ENCODE results near the gene FBLN7. TPM values are rescaled to one million over a fixed set of nuclear protein-coding genes. Genes with fewer than 3 reads are reported as not detected.

Gene FBLN7
- total and polyA plus RNA-seq, 4 donors, result 0.60 to 2.4 (median 1.9) TPM

DNA sequence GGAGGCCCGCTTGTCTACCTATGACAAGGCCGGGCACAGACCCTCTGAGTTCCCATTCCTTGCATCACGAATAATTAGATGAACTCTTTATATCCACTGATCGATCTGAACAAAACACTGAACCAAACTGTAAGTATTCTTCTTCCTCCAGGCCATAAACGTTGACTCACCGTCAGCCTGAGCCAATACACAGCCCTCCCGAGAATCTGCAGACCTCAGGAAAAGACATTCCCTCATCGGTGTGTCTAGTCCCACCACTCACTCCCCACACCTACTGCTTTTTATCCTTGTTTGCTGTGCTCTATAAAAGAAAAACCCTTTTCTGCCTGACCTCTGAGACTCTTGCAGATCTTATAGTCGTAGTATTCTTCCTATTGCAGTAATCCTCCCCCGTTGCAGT lies 42.1 kb upstream of the FBLN7 start:
- H3K9ac ChIP-seq (ENCODE audit: low read depth in 1 of 2, low read length in 2 of 2), result no peak overlapping the region
- no peaks in the 10 kb centered on the region for H3K27me3 ChIP-seq (ENCODE audit: control insufficient read depth in 4 of 4, insufficient read depth in 4 of 4, low read length in 3 of 4)
- WGBS, result 94% methylated on average over 10 of the region's 10 CpGs
- no peak overlapping the region for H3K27ac ChIP-seq (ENCODE audit: low read depth in 1 of 2, low read length in 2 of 2)
- TF ChIP-seq FOXA2 (IDR thresholded peaks at IDR 0.05) (no peak), ZBTB33 (IDR thresholded peaks at IDR 0.05) (no peak), SP1 (IDR thresholded peaks at IDR 0.05) (no peak), HNF4A (conservative IDR thresholded peaks at IDR 0.05) (no peak), MAX (IDR thresholded peaks at IDR 0.05) (no peak), EGR1 (IDR thresholded peaks at IDR 0.05; ENCODE audit: low read depth in 2 of 2) (no peak), RAD21 (IDR thresholded peaks at IDR 0.05) (no peak)
- TF ChIP-seq, protein P1, sequence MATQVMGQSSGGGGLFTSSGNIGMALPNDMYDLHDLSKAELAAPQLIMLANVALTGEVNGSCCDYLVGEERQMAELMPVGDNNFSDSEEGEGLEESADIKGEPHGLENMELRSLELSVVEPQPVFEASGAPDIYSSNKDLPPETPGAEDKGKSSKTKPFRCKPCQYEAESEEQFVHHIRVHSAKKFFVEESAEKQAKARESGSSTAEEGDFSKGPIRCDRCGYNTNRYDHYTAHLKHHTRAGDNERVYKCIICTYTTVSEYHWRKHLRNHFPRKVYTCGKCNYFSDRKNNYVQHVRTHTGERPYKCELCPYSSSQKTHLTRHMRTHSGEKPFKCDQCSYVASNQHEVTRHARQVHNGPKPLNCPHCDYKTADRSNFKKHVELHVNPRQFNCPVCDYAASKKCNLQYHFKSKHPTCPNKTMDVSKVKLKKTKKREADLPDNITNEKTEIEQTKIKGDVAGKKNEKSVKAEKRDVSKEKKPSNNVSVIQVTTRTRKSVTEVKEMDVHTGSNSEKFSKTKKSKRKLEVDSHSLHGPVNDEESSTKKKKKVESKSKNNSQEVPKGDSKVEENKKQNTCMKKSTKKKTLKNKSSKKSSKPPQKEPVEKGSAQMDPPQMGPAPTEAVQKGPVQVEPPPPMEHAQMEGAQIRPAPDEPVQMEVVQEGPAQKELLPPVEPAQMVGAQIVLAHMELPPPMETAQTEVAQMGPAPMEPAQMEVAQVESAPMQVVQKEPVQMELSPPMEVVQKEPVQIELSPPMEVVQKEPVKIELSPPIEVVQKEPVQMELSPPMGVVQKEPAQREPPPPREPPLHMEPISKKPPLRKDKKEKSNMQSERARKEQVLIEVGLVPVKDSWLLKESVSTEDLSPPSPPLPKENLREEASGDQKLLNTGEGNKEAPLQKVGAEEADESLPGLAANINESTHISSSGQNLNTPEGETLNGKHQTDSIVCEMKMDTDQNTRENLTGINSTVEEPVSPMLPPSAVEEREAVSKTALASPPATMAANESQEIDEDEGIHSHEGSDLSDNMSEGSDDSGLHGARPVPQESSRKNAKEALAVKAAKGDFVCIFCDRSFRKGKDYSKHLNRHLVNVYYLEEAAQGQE (IDR thresholded peaks at IDR 0.05), result no peak
- H3K4me1 ChIP-seq (ENCODE audit: control insufficient read depth in 4 of 4, insufficient read depth in 4 of 4, low read length in 3 of 4), result peaks cover 0 to 2% (median 0%) of the 10 kb centered on the region in 4 donors
- DNase-seq (ENCODE audit: low spot score), result no peak
- peaks cover 6 to 29% (median 22%) of the 10 kb centered on the region in 4 donors for H3K36me3 ChIP-seq (ENCODE audit: control insufficient read depth in 4 of 4, insufficient read depth in 3 of 4, low read depth in 1 of 4, low read length in 3 of 4)
- no peaks in the 10 kb centered on the region for H3K9me3 ChIP-seq (ENCODE audit: control insufficient read depth in 4 of 4, low read length in 3 of 4)
- no peak overlapping the region for H3K4me3 ChIP-seq (ENCODE audit: low read depth in 1 of 3, low read length in 3 of 3)

- DNase-seq (ENCODE audit: low spot score), result no peak
- no peaks in the 10 kb centered on the region for H3K27me3 ChIP-seq (ENCODE audit: control insufficient read depth in 4 of 4, insufficient read depth in 4 of 4, low read length in 3 of 4)
- H3K27ac ChIP-seq (ENCODE audit: low read depth in 1 of 2, low read length in 2 of 2), result no peak overlapping the region
- H3K4me3 ChIP-seq (ENCODE audit: low read depth in 1 of 3, low read length in 3 of 3), result no peak overlapping the region
- peaks cover 0 to 11% (median under 1%) of the 10 kb centered on the region in 4 donors for H3K9me3 ChIP-seq (ENCODE audit: control insufficient read depth in 4 of 4, low read length in 3 of 4)
- H3K4me1 ChIP-seq (ENCODE audit: control insufficient read depth in 4 of 4, insufficient read depth in 4 of 4, low read length in 3 of 4), result no peaks in the 10 kb centered on the region
- peaks cover 7 to 41% (median 22%) of the 10 kb centered on the region in 4 donors for H3K36me3 ChIP-seq (ENCODE audit: control insufficient read depth in 4 of 4, insufficient read depth in 3 of 4, low read depth in 1 of 4, low read length in 3 of 4)
- 92% methylated on average over 1 of the region's 1 CpG for WGBS
- no peak overlapping the region for H3K9ac ChIP-seq (ENCODE audit: low read depth in 1 of 2, low read length in 2 of 2)
- TF ChIP-seq JUND (IDR thresholded peaks at IDR 0.05), result no peak
- no peak for TF ChIP-seq YY1 (IDR thresholded peaks at IDR 0.05)
- TF ChIP-seq EGR1 (IDR thresholded peaks at IDR 0.05; ENCODE audit: low read depth in 2 of 2), result no peak
- no peak for TF ChIP-seq MAX (IDR thresholded peaks at IDR 0.05)
- no peak for TF ChIP-seq GABPA (IDR thresholded peaks at IDR 0.05 in 1 of 2, conservative IDR thresholded peaks at IDR 0.05 in 1 of 2)
- no peak for TF ChIP-seq HNF4A (conservative IDR thresholded peaks at IDR 0.05)
- no peak for TF ChIP-seq CTCF (IDR thresholded peaks at IDR 0.05; ENCODE audit: low read depth, low read length, missing input control)
- TF ChIP-seq RAD21 (IDR thresholded peaks at IDR 0.05), result no peak
- no peak for TF ChIP-seq HNF4G (IDR thresholded peaks at IDR 0.05)
- no peak for TF ChIP-seq NR2F2 (IDR thresholded peaks at IDR 0.05)
- no peak for TF ChIP-seq TAF1 (conservative IDR thresholded peaks at IDR 0.05)
- no peak for TF ChIP-seq SP1 (IDR thresholded peaks at IDR 0.05)
- TF ChIP-seq RXRA (IDR thresholded peaks at IDR 0.05), result no peak
- no peak for TF ChIP-seq ATF3 (IDR thresholded peaks at IDR 0.05)
- TF ChIP-seq, protein P1 (IDR thresholded peaks at IDR 0.05), result no peak
Measured at GRCh38 chr2:112108178-112108832, 29.9 kb upstream of the FBLN7 start.
